Spleen (tissue), 11 donors: Measurements from ENCODE around the gene LRRC23. TPM values are rescaled to one million over a fixed set of nuclear protein-coding genes. Genes with fewer than 3 reads are reported as not detected.

ENCODE experiments used
- DNase-seq: peaks from one replicate; pipeline ENCODE4 v3.0.0-alpha.2; 2020
- H3K27ac ChIP-seq, 8 donors: fragments of 200-600 bp; sonication (generic) in 7 of 8; 1 replicate in 4 of 8; 2 replicates in 4 of 8; pipeline versions ENCODE4 v1.5.0 to v1.8.0; 2016 to 2021; ENCODE audit warnings: inconsistent platforms in 4 of 8, mild to moderate bottlenecking in 4 of 8, moderate library complexity in 1 of 8
- H3K27me3 ChIP-seq, 7 donors: fragments of 200-600 bp; sonication (generic) in 6 of 7; replicated peaks in 1 of 7; 1 replicate in 4 of 7; 2 replicates in 3 of 7; pipeline versions ENCODE4 v1.5.0 to v1.8.0; 2016 to 2021; ENCODE audit warnings: inconsistent platforms in 3 of 7, mild to moderate bottlenecking in 1 of 7
- H3K36me3 ChIP-seq, 6 donors: fragments of 200-600 bp; sonication (generic) in 5 of 6; 1 replicate in 4 of 6; 2 replicates in 2 of 6; pipeline versions ENCODE4 v1.5.0 to v1.8.0; 2016 to 2021; ENCODE audit warnings: inconsistent platforms in 2 of 6
- H3K4me1 ChIP-seq, 6 donors: fragments of 200-600 bp; sonication (generic) in 5 of 6; 1 replicate in 3 of 6; 2 replicates in 3 of 6; pipeline versions ENCODE4 v1.5.0 to v1.8.0; 2016 to 2021; ENCODE audit warnings: inconsistent platforms in 3 of 6
- H3K4me3 ChIP-seq, 8 donors: fragments of 200-600 bp; sonication (generic) in 7 of 8; 1 replicate in 4 of 8; 2 replicates in 4 of 8; pipeline versions ENCODE4 v1.5.0 to v1.8.0; 2016 to 2021; ENCODE audit warnings: inconsistent platforms in 4 of 8, mild to moderate bottlenecking in 4 of 8, moderate library complexity in 2 of 8
- H3K9me3 ChIP-seq, 8 donors: fragments of 200-600 bp; sonication (generic) in 7 of 8; 1 replicate in 4 of 8; 2 replicates in 4 of 8; pipeline versions ENCODE4 v1.5.0 to v1.8.0; 2016 to 2021; ENCODE audit warnings: inconsistent platforms in 4 of 8
- POLR2A ChIP-seq, 3 donors: fragments of 450-650 bp; IDR thresholded peaks; one replicate each; pipeline ENCODE4 v1.5.1; 2017; ENCODE audit warnings: antibody characterized with exemption in 3 of 3, mild to moderate bottlenecking in 1 of 3
- POLR2AphosphoS5 ChIP-seq, 3 donors: sonication (generic); formaldehyde crosslinking; IDR thresholded peaks; one replicate each; pipeline ENCODE4 v1.5.1; 2017; ENCODE audit warnings: antibody characterized with exemption in 3 of 3
- WGBS, 5 donors: extraction: QIAGEN DNeasy Blood & Tissue Kit in 3 of 5; methylation state at CpG; one replicate each; pipeline versions ENCODE4 v1.1.5 to v1.1.7; 2013 to 2018; 5-methylcytosine and 5-hydroxymethylcytosine counted together
- intact Hi-C: fragments of 100-400 bp; cut with DNase I; formaldehyde crosslinking; loops from one replicate; pipeline ENCODE4 v1.15.0; 2023; ENCODE audit warnings: low total_unique reads
- polyA plus RNA-seq, 3 donors: library from polyadenylated mRNA; stranded (reverse); fragments of 200-250 nt; gene quantifications; one replicate each; pipeline ENCODE4 v1.2.1, GENCODE V29; 2013
- total RNA-seq, 7 donors: library from RNA; depleted of rRNA in 3 of 7; stranded (reverse); fragments of >200 nt in 3 of 7; fragmentation: NEBNext Ultra II Directional in 4 of 7; extraction: Animal tissue kit (Norgen Biotek cat#: 25700) in 4 of 7; gene quantifications; one replicate each; pipeline versions ENCODE4 v1.1.0 to v1.2.1, GENCODE V29; 2016 to 2021
- TF ChIP-seq, protein P1 (sequence below), 11 experiments: fragments of 200-600 bp in 7 of 11; fragments of 450-650 bp in 4 of 11; sonication (generic) in 4 of 11; IDR thresholded peaks in 8 of 11; conservative IDR thresholded peaks in 3 of 11; 1 replicate in 7 of 11; 2 replicates in 4 of 11; pipeline versions ENCODE4 v1.4.0 to v1.8.0; 2016 to 2021; ENCODE audit warnings: antibody characterized with exemption in 11 of 11, inconsistent platforms in 4 of 11, mild to moderate bottlenecking in 1 of 11
- donor health status: healthy with polysubstance abuse.
- donor health status: DM: no; HTN: no; CAD: no; lungs with moderate emphysema.
- donor health status: DM: no; HTN: no; CAD: no.
- donor health status: Bipolar disorder and iron deficiency.
- donor health status: healthy.
- donor health status: DM: no; HTN: no; CAD: no.
- donor health status: DM: yes; HTN: yes; CAD: no.

LRRC23 gene
- total and polyA plus RNA-seq, 10 donors = 3.1 to 10.1 (median 6.4) TPM

DNA sequence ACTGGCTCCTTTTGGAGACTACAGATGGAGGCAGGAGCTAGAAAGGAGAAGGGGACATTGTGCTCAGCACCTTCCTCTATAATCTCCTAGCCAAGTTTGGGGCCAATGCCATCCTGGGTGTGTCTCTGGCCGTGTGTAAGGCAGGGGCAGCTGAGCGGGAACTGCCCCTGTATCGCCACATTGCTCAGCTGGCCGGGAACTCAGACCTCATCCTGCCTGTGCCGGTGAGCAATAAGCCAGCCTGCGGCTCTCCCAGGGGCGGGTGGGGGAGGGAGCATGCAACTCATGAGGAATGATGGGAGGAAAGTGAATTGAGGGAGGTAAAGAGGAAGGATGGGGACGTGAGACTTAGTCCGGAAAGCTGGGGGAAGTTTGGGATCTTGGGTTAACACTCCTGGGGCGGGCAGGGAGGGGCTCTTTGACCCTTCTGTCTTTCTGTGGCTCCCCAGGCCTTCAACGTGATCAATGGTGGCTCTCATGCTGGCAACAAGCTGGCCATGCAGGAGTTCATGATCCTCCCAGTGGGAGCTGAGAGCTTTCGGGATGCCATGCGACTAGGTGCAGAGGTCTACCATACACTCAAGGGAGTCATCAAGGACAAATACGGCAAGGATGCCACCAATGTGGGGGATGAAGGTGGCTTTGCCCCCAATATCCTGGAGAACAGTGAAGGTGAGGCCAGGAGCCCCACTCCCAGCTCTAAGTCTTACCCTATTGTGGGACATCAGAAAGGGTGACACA lies 13.0 kb downstream of the LRRC23 start:
- WGBS, 5 donors = 83 to 90% (median 87%) methylated on average over 14 of the region's 14 CpGs
- TF ChIP-seq, protein P1, sequence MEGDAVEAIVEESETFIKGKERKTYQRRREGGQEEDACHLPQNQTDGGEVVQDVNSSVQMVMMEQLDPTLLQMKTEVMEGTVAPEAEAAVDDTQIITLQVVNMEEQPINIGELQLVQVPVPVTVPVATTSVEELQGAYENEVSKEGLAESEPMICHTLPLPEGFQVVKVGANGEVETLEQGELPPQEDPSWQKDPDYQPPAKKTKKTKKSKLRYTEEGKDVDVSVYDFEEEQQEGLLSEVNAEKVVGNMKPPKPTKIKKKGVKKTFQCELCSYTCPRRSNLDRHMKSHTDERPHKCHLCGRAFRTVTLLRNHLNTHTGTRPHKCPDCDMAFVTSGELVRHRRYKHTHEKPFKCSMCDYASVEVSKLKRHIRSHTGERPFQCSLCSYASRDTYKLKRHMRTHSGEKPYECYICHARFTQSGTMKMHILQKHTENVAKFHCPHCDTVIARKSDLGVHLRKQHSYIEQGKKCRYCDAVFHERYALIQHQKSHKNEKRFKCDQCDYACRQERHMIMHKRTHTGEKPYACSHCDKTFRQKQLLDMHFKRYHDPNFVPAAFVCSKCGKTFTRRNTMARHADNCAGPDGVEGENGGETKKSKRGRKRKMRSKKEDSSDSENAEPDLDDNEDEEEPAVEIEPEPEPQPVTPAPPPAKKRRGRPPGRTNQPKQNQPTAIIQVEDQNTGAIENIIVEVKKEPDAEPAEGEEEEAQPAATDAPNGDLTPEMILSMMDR (IDR thresholded peaks at IDR 0.05 in 8 of 11, conservative IDR thresholded peaks at IDR 0.05 in 3 of 11) = no peak
- Histone ChIP-seq H3K4me1 (peaks cover 4 to 48% (median 31%) of the 10 kb centered on the region in 6 donors), H3K27me3 (peaks cover 0 to 33% (median 0%) of the 10 kb centered on the region in 7 donors), H3K4me3 (no peak overlapping the region), H3K36me3 (peaks cover 0 to 31% (median 3%) of the 10 kb centered on the region in 6 donors), H3K9me3 (no peaks in the 10 kb centered on the region), H3K27ac (no peak overlapping the region)
- intact Hi-C loops = no loop called here
- peak; percentile 49 for DNase-seq

DNA sequence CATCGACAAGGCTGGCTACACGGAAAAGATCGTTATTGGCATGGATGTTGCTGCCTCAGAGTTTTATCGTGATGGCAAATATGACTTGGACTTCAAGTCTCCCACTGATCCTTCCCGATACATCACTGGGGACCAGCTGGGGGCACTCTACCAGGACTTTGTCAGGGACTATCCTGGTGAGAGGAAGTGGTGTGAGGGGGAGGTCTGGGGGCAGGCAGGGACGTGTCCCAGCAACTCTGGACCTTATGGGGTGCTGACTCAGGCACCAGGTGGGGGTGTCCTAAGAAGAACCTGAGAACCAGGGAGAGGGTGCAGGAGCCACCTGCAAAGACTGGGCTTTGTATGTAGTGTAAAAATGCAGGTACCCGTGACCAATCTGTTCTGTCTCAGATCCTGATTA lies 15.0 kb downstream of the LRRC23 start:
- DNase-seq = peak; percentile 50
- intact Hi-C loops = no loop called here
- Histone ChIP-seq H3K9me3 (no peaks in the 10 kb centered on the region), H3K27ac (peak overlapping the region in 1 of 8 donors; percentile 27), H3K27me3 (peaks cover 0 to 13% (median 0%) of the 10 kb centered on the region in 7 donors), H3K4me3 (no peak overlapping the region), H3K36me3 (peaks cover 0 to 31% (median 3%) of the 10 kb centered on the region in 6 donors), H3K4me1 (peaks cover 2 to 52% (median 41%) of the 10 kb centered on the region in 6 donors)
- TF ChIP-seq POLR2AphosphoS5 (IDR thresholded peaks at IDR 0.05) (no peak), POLR2A (IDR thresholded peaks at IDR 0.05) (no peak)
- TF ChIP-seq, protein P1 (IDR thresholded peaks at IDR 0.05 in 8 of 11, conservative IDR thresholded peaks at IDR 0.05 in 3 of 11) = no peak
- WGBS, 5 donors = 63 to 73% (median 65%) methylated on average over 7 of the region's 7 CpGs

DNA sequence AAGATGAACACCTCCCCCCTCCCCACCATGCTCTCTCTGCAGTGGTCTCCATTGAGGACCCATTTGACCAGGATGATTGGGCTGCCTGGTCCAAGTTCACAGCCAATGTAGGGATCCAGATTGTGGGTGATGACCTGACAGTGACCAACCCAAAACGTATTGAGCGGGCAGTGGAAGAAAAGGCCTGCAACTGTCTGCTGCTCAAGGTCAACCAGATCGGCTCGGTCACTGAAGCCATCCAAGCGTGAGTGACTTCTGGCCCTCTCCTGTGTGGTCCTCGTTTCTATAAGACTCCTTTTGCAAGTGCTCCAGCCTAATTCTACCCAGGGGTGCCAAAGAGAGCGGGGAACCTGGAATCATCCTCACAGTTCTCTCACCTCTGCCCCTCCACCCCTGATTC lies 16.9 kb downstream of the LRRC23 start:
- peak; percentile 61 for DNase-seq
- 80 to 93% (median 85%) methylated on average over 7 of the region's 7 CpGs for WGBS, 5 donors
- intact Hi-C loops = no loop called here
- no peaks in the 10 kb centered on the region for H3K9me3 ChIP-seq
- TF ChIP-seq POLR2AphosphoS5 (IDR thresholded peaks at IDR 0.05) (no peak), POLR2A (IDR thresholded peaks at IDR 0.05) (no peak)
- TF ChIP-seq, protein P1 (IDR thresholded peaks at IDR 0.05 in 8 of 11, conservative IDR thresholded peaks at IDR 0.05 in 3 of 11) = no peak
- H3K27ac ChIP-seq = peak overlapping the region in 3 of 8 donors; percentile 55 to 95 (median 62)
- peaks cover 5 to 52% (median 48%) of the 10 kb centered on the region in 6 donors for H3K4me1 ChIP-seq
- H3K27me3 ChIP-seq = no peaks in the 10 kb centered on the region
- no peak overlapping the region for H3K4me3 ChIP-seq
- H3K36me3 ChIP-seq = peaks cover 0 to 26% (median 3%) of the 10 kb centered on the region in 6 donors
